ENCODE results near the gene PLA1A. TPM values are rescaled to one million over a fixed set of nuclear protein-coding genes. Genes with fewer than 3 reads are reported as not detected.

PLA1A gene
- polyA plus RNA-seq, 1 of the 3 experiments (the other 2 are of a cell fraction), result not detected

GRCh38 chr3:119589102-119589773, 8.4 kb upstream of the PLA1A start (continued):
- TF ChIP-seq RXRA (IDR thresholded peaks at IDR 0.05; ENCODE audit: borderline replicate concordance, low read depth), result no peak
- TF ChIP-seq FOXM1 (IDR thresholded peaks at IDR 0.05; ENCODE audit: low read depth), result no peak
- TF ChIP-seq TEAD4 (IDR thresholded peaks at IDR 0.05; ENCODE audit: borderline replicate concordance, insufficient read depth), result no peak
- no peak for TF ChIP-seq GATA2 (CRISPR knock-in tag; IDR thresholded peaks at IDR 0.05)
- no peak for TF ChIP-seq JUND (IDR thresholded peaks at IDR 0.05)

DNA sequence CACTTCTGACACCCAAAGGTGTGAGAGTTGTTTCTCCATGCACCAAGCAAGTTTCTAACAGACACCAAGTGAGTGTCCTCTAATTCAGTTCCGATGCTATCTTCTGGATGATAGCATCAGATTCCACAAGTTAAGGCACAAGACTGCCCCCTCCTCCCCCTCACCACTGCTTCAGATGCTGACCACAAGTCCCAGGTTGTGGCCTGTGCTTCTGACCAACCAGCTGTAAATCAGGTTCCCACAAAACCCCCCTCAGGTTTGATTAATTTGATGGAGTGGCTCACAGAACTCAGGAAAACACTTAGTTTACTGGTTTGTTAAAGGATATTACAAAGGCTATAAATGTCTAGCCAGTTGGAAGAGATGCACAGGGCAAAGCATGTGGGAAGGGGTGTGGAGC, 7.0 kb upstream of the PLA1A start:
- ChIA-PET CTCF (no interaction called here), POLR2A (no interaction called here)
- Histone ChIP-seq H3K9me3 (no peaks in the 10 kb centered on the region), H3K9ac (no peak overlapping the region), H4K20me1 (ENCODE audit: insufficient read depth) (no peaks in the 10 kb centered on the region), H3K4me1 (ENCODE audit: control insufficient read depth in 1 of 2, insufficient read depth in 2 of 2, low read depth in 1 of 2, low read length in 1 of 2) (peaks cover 0 to 2% of the 10 kb centered on the region in 2 experiments; a peak in 1 of 4 replicates), H3K9me2 (no peaks in the 10 kb centered on the region), H3F3A (replicated peaks; ENCODE audit: insufficient read depth) (no peaks in the 10 kb centered on the region), H3K4me2 (no peak overlapping the region), H3K27me3 (ENCODE audit: insufficient read depth) (no peaks in the 10 kb centered on the region), H3K79me2 (ENCODE audit: insufficient read depth) (no peaks in the 10 kb centered on the region), H3K36me3 (replicated peaks in 1 of 2; ENCODE audit: control insufficient read depth in 1 of 2, insufficient read depth in 2 of 2, low read length in 1 of 2) (no peaks in the 10 kb centered on the region), H3K4me3 (ENCODE audit: low read depth in 2 of 2, low read length in 1 of 2) (no peak overlapping the region), H2AFZ (ENCODE audit: low read depth) (no peak overlapping the region), H3K27ac (ENCODE audit: low read depth in 2 of 2, low read length in 1 of 2) (no peak overlapping the region)
- TF ChIP-seq ELF1 (IDR thresholded peaks at IDR 0.05) (no peak), TEAD4 (IDR thresholded peaks at IDR 0.05; ENCODE audit: borderline replicate concordance, insufficient read depth) (no peak)
- 100% methylated on average over 1 of the region's 1 CpG for whole genome bisulfite sequencing (ENCODE audit: low lambda C conversion rate)
- no peak for DNase-seq

- no peak overlapping the region for H3K4me2 ChIP-seq
- H3K9me3 ChIP-seq, result no peaks in the 10 kb centered on the region
- H3K9ac ChIP-seq, result no peak overlapping the region
- no peak overlapping the region for H3K27ac ChIP-seq (ENCODE audit: low read depth in 2 of 2, low read length in 1 of 2)
- H3F3A ChIP-seq (replicated peaks; ENCODE audit: insufficient read depth), result no peaks in the 10 kb centered on the region
- ChIA-PET CTCF (no interaction called here), POLR2A (no interaction called here)
- no peaks in the 10 kb centered on the region for H3K79me2 ChIP-seq (ENCODE audit: insufficient read depth)
- no peaks in the 10 kb centered on the region for H3K27me3 ChIP-seq (ENCODE audit: insufficient read depth)
- DNase-seq, result no peak
- 59% methylated on average over 1 of the region's 1 CpG for WGBS (ENCODE audit: low lambda C conversion rate)
- peaks cover 0 to 9% of the 10 kb centered on the region in 2 experiments; a peak in 1 of 4 replicates for H3K4me1 ChIP-seq (ENCODE audit: control insufficient read depth in 1 of 2, insufficient read depth in 2 of 2, low read depth in 1 of 2, low read length in 1 of 2)
- no peak overlapping the region for H3K4me3 ChIP-seq (ENCODE audit: low read depth in 2 of 2, low read length in 1 of 2)
- TF ChIP-seq TEAD4 (IDR thresholded peaks at IDR 0.05; ENCODE audit: borderline replicate concordance, insufficient read depth), result no peak
- TF ChIP-seq SMC3 (IDR thresholded peaks at IDR 0.05; ENCODE audit: low read depth, low read length), result no peak
- no peak for TF ChIP-seq EP300 (IDR thresholded peaks at IDR 0.05; ENCODE audit: borderline replicate concordance in 1 of 2, low read depth in 1 of 2, low read length in 1 of 2)
- no peak for TF ChIP-seq GABPA (IDR thresholded peaks at IDR 0.05; ENCODE audit: low read depth)
- no peak for TF ChIP-seq FOSL2 (IDR thresholded peaks at IDR 0.05; ENCODE audit: borderline replicate concordance, low read depth)
- no peak for TF ChIP-seq MEF2A (IDR thresholded peaks at IDR 0.05; ENCODE audit: borderline replicate concordance, low read depth)
- no peak for TF ChIP-seq PBX3 (IDR thresholded peaks at IDR 0.05)
- TF ChIP-seq RAD21 (IDR thresholded peaks at IDR 0.05; ENCODE audit: low read length), result no peak
- no peak for TF ChIP-seq NFIC (IDR thresholded peaks at IDR 0.05; ENCODE audit: borderline replicate concordance)
- TF ChIP-seq, protein P1, sequence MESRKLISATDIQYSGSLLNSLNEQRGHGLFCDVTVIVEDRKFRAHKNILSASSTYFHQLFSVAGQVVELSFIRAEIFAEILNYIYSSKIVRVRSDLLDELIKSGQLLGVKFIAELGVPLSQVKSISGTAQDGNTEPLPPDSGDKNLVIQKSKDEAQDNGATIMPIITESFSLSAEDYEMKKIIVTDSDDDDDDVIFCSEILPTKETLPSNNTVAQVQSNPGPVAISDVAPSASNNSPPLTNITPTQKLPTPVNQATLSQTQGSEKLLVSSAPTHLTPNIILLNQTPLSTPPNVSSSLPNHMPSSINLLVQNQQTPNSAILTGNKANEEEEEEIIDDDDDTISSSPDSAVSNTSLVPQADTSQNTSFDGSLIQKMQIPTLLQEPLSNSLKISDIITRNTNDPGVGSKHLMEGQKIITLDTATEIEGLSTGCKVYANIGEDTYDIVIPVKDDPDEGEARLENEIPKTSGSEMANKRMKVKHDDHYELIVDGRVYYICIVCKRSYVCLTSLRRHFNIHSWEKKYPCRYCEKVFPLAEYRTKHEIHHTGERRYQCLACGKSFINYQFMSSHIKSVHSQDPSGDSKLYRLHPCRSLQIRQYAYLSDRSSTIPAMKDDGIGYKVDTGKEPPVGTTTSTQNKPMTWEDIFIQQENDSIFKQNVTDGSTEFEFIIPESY (IDR thresholded peaks at IDR 0.05; ENCODE audit: borderline replicate concordance, low read depth), result no peak
- TF ChIP-seq SIN3A (IDR thresholded peaks at IDR 0.05; ENCODE audit: borderline replicate concordance, low read depth, low read length), result no peak
- TF ChIP-seq RCOR1 (IDR thresholded peaks at IDR 0.05; ENCODE audit: low read length), result no peak
- TF ChIP-seq TAF1 (IDR thresholded peaks at IDR 0.05; ENCODE audit: borderline replicate concordance, low read depth, low read length), result no peak
- TF ChIP-seq RXRA (IDR thresholded peaks at IDR 0.05; ENCODE audit: borderline replicate concordance, low read depth), result no peak
- TF ChIP-seq GATA2 (CRISPR knock-in tag; IDR thresholded peaks at IDR 0.05), result no peak
- no peak for TF ChIP-seq EZH2phosphoT487 (IDR thresholded peaks at IDR 0.05; ENCODE audit: borderline replicate concordance, low read depth)
- no peak for TF ChIP-seq CHD2 (IDR thresholded peaks at IDR 0.05; ENCODE audit: low read length, partially characterized antibody)
- no peak for TF ChIP-seq JUND (IDR thresholded peaks at IDR 0.05)
- TF ChIP-seq, protein P2, sequence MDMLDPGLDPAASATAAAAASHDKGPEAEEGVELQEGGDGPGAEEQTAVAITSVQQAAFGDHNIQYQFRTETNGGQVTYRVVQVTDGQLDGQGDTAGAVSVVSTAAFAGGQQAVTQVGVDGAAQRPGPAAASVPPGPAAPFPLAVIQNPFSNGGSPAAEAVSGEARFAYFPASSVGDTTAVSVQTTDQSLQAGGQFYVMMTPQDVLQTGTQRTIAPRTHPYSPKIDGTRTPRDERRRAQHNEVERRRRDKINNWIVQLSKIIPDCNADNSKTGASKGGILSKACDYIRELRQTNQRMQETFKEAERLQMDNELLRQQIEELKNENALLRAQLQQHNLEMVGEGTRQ (IDR thresholded peaks at IDR 0.05; ENCODE audit: borderline replicate concordance, low read depth, low read length), result no peak
- H2AFZ ChIP-seq (ENCODE audit: low read depth), result no peak overlapping the region
- H3K9me2 ChIP-seq, result no peaks in the 10 kb centered on the region
- no peaks in the 10 kb centered on the region for H4K20me1 ChIP-seq (ENCODE audit: insufficient read depth)
- H3K36me3 ChIP-seq (replicated peaks in 1 of 2; ENCODE audit: control insufficient read depth in 1 of 2, insufficient read depth in 2 of 2, low read length in 1 of 2), result no peaks in the 10 kb centered on the region
These were observed 4.8 kb upstream of the PLA1A start for GRCh38 chr3:119592861-119593260.
